ENCODE measurements around the gene TMEM62. TPM values are rescaled to one million over a fixed set of nuclear protein-coding genes. Genes with fewer than 3 reads are reported as not detected.

TMEM62 gene
- total and polyA plus RNA-seq, 2 of the 8 experiments (the other 6 are each of a cell fraction or from before 2014, with no cell fraction given) = 2.0 to 4.0 TPM

DNA sequence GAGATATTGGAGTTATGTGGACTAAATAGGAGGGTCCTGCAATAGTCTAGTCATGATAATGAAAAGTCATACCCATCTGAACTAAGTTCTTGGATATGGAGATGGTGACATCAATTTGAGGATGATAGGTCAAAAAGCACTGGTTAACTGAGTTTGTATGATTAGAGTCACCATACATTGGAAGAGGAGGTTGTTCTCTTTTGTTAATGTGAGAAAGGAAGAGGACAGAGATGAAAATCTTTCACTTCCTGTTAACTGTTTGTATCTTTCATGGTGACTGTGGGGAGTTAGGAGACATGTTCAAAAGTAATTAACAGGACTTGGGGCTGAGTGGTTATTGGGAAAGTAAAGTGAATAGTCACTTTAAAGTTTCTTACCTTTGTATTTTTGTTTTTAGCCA lies 11.1 kb downstream of the TMEM62 start (continued):
- no peak for TF ChIP-seq RAD21 (IDR thresholded peaks at IDR 0.05 in 1 of 2, conservative IDR thresholded peaks at IDR 0.05 in 1 of 2; ENCODE audit: low read depth in 2 of 2, low read length in 2 of 2)
